Mesenchymal stem cell (in vitro differentiated cells and primary cell): ENCODE data around the gene CELSR3.

Experiments used
- DNase-seq: peaks from one replicate; pipeline ENCODE4 v3.0.0-alpha.2; 2013
- H2AFZ ChIP-seq: one replicate; pipeline ENCODE4 v1.6.1; 2013; ENCODE audit warnings: low read depth, mild to moderate bottlenecking, control low read depth, inconsistent platforms, low read length, moderate library complexity
- H2AK5ac ChIP-seq: 2 replicates; pipeline ENCODE4 v1.6.1; 2013; ENCODE audit warnings: low read length, moderate library complexity, mild to moderate bottlenecking, inconsistent platforms; ENCODE audit not compliant: severe bottlenecking
- H2BK120ac ChIP-seq: one replicate; pipeline ENCODE4 v1.6.1; 2013; ENCODE audit warnings: low read depth, mild to moderate bottlenecking, inconsistent platforms, low read length, moderate library complexity
- H2BK12ac ChIP-seq, 2 experiments: one replicate each; pipeline ENCODE4 v1.6.1; 2013; ENCODE audit warnings: inconsistent platforms in 2 of 2, low read length in 2 of 2, mild to moderate bottlenecking in 2 of 2, moderate library complexity in 2 of 2, control low read depth in 1 of 2
- H2BK15ac ChIP-seq: one replicate; pipeline ENCODE4 v1.6.1; 2013; ENCODE audit warnings: mild to moderate bottlenecking, low read depth, inconsistent platforms; ENCODE audit not compliant: poor library complexity, severe bottlenecking
- H2BK5ac ChIP-seq: 2 replicates; pipeline ENCODE4 v1.6.1; 2013; ENCODE audit warnings: low read depth, mild to moderate bottlenecking, low read length, control low read depth, inconsistent platforms; ENCODE audit not compliant: poor library complexity, severe bottlenecking
- H3K14ac ChIP-seq, 2 experiments: one replicate each; pipeline ENCODE4 v1.6.1; 2013; ENCODE audit warnings: inconsistent platforms in 2 of 2, low read length in 2 of 2, control low read depth in 1 of 2, mild to moderate bottlenecking in 1 of 2, moderate library complexity in 1 of 2
- H3K18ac ChIP-seq, 2 experiments: one replicate each; pipeline ENCODE4 v1.6.1; 2013; ENCODE audit warnings: inconsistent platforms in 2 of 2, low read length in 2 of 2, control low read depth in 1 of 2, low read depth in 1 of 2, mild to moderate bottlenecking in 1 of 2
- H3K23ac ChIP-seq, 2 experiments: one replicate each; pipeline ENCODE4 v1.6.1; 2013; ENCODE audit warnings: inconsistent platforms in 2 of 2, low read length in 2 of 2, mild to moderate bottlenecking in 2 of 2, moderate library complexity in 2 of 2, control low read depth in 1 of 2
- H3K27ac ChIP-seq: 2 replicates; pipeline ENCODE4 v1.5.1; 2013; ENCODE audit warnings: mild to moderate bottlenecking, moderate library complexity, low read length, control low read depth, inconsistent platforms; ENCODE audit not compliant: poor library complexity, severe bottlenecking
- H3K27me3 ChIP-seq, 2 experiments: 2 replicates each; pipeline versions ENCODE4 v1.6.1 to v1.7.0; 2013; ENCODE audit warnings: low read length in 2 of 2, mild to moderate bottlenecking in 2 of 2, moderate library complexity in 2 of 2, control low read depth in 1 of 2, inconsistent platforms in 1 of 2; ENCODE audit not compliant: control insufficient read depth in 1 of 2, insufficient read depth in 1 of 2
- H3K36me3 ChIP-seq, 2 experiments: 2 replicates each; pipeline versions ENCODE4 v1.6.1 to v1.7.0; 2013; ENCODE audit warnings: low read length in 2 of 2, control low read depth in 1 of 2, inconsistent platforms in 1 of 2, low read depth in 1 of 2, mild to moderate bottlenecking in 1 of 2; ENCODE audit not compliant: insufficient read depth in 2 of 2, control insufficient read depth in 1 of 2
- H3K4ac ChIP-seq, 2 experiments: one replicate each; pipeline ENCODE4 v1.6.1; 2013; ENCODE audit warnings: inconsistent platforms in 2 of 2, low read length in 2 of 2, mild to moderate bottlenecking in 2 of 2, moderate library complexity in 2 of 2, control low read depth in 1 of 2, low read depth in 1 of 2
- H3K4me1 ChIP-seq: 2 replicates; pipeline ENCODE4 v1.6.1; 2013; ENCODE audit warnings: low read depth, low read length, control low read depth; ENCODE audit not compliant: control insufficient read depth, insufficient read depth
- H3K4me2 ChIP-seq: 2 replicates; pipeline ENCODE4 v1.6.1; 2013; ENCODE audit warnings: low read length, mild to moderate bottlenecking, inconsistent platforms; ENCODE audit not compliant: poor library complexity, severe bottlenecking
- H3K4me3 ChIP-seq, 2 experiments: 2 replicates each; pipeline versions ENCODE4 v1.5.1 to v1.7.0; 2013; ENCODE audit warnings: low read length in 2 of 2, mild to moderate bottlenecking in 2 of 2, control low read depth in 1 of 2, low read depth in 1 of 2; ENCODE audit not compliant: insufficient read depth in 1 of 2
- H3K79me1 ChIP-seq: replicated peaks from 2 replicates; pipeline ENCODE4 v1.6.1; 2013; ENCODE audit warnings: mild to moderate bottlenecking, control low read depth, low read length, inconsistent platforms; ENCODE audit not compliant: poor library complexity, severe bottlenecking
- H3K9ac ChIP-seq: 2 replicates; pipeline ENCODE4 v1.7.0; 2013; ENCODE audit warnings: mild to moderate bottlenecking, low read length, moderate library complexity
- H3K9me3 ChIP-seq: 2 replicates; pipeline ENCODE4 v1.7.0; 2013; ENCODE audit warnings: mild to moderate bottlenecking, low read length; ENCODE audit not compliant: control insufficient read depth
- H4K8ac ChIP-seq: one replicate; pipeline ENCODE4 v1.6.1; 2013; ENCODE audit warnings: inconsistent platforms, mild to moderate bottlenecking, low read length, moderate library complexity
- H4K91ac ChIP-seq: one replicate; pipeline ENCODE4 v1.6.1; 2013; ENCODE audit warnings: mild to moderate bottlenecking, low read length, inconsistent platforms
- WGBS: methylation state at CpG from one replicate; pipeline ENCODE4 v1.1.7; 2013; ENCODE audit warnings: mixed read lengths; 5-methylcytosine and 5-hydroxymethylcytosine counted together

CELSR3 gene

GRCh38 chr3:48684480-48685143 lies 21.9 kb upstream of the CELSR3 start:
- H3K14ac ChIP-seq, result no peak overlapping the region
- peak overlapping the region; percentile 21 for H2AK5ac ChIP-seq
- H3K4me3 ChIP-seq, result peak overlapping the region in 1 of 2 experiments; percentile 96
- DNase-seq, result peak; percentile 51
- H3K79me1 ChIP-seq, result peaks cover 44% of the 10 kb centered on the region
- H2BK5ac ChIP-seq, result no peak overlapping the region
- H3K4me2 ChIP-seq, result peak overlapping the region; percentile 14
- no peak overlapping the region for H2BK12ac ChIP-seq
- H2BK15ac ChIP-seq, result peak overlapping the region; percentile 89
- peaks cover 42% of the 10 kb centered on the region for H3K4me1 ChIP-seq
- peak overlapping the region; percentile 73 for H3K9ac ChIP-seq
- H3K4ac ChIP-seq, result peak overlapping the region in 1 of 2 experiments; percentile 76
- H3K27ac ChIP-seq, result no peak overlapping the region
- H2BK120ac ChIP-seq, result peak overlapping the region; percentile 23
- no peak overlapping the region for H3K23ac ChIP-seq
- H3K36me3 ChIP-seq, result peaks cover 55 to 64% of the 10 kb centered on the region in 2 experiments
- H4K91ac ChIP-seq, result peak overlapping the region; percentile 19
- H4K8ac ChIP-seq, result peak overlapping the region; percentile 45
- H3K18ac ChIP-seq, result no peak overlapping the region
- no peaks in the 10 kb centered on the region for H3K9me3 ChIP-seq
- 56% methylated on average over 5 of the region's 7 CpGs for WGBS
- no peak overlapping the region for H2AFZ ChIP-seq
- H3K27me3 ChIP-seq, result no peaks in the 10 kb centered on the region

- Histone ChIP-seq H3K27me3 (no peaks in the 10 kb centered on the region), H3K9me3 (no peaks in the 10 kb centered on the region)
Measured at GRCh38 chr3:48684054-48684349, 21.3 kb upstream of the CELSR3 start.

GRCh38 chr3:48682786-48683185 lies 20.1 kb upstream of the CELSR3 start:
- Histone ChIP-seq H3K4me3 (no peak overlapping the region), H2BK120ac (no peak overlapping the region), H3K4ac (no peak overlapping the region), H4K91ac (no peak overlapping the region), H3K4me1 (peaks cover 49% of the 10 kb centered on the region), H4K8ac (no peak overlapping the region), H2AK5ac (peak overlapping the region; percentile 34), H2BK5ac (no peak overlapping the region), H2AFZ (no peak overlapping the region), H3K27ac (peak overlapping the region; percentile 31), H3K27me3 (no peaks in the 10 kb centered on the region), H3K9ac (no peak overlapping the region), H3K4me2 (no peak overlapping the region), H3K36me3 (peaks cover 55 to 63% of the 10 kb centered on the region in 2 experiments), H3K79me1 (peaks cover 36% of the 10 kb centered on the region), H2BK15ac (no peak overlapping the region), H2BK12ac (no peak overlapping the region), H3K18ac (no peak overlapping the region), H3K23ac (no peak overlapping the region), H3K14ac (no peak overlapping the region), H3K9me3 (no peaks in the 10 kb centered on the region)
- DNase-seq, result no peak
- over 99% methylated on average over 9 of the region's 9 CpGs for WGBS

More at GRCh38 chr3:48684054-48684349, 21.3 kb upstream of the CELSR3 start:
- H2BK15ac ChIP-seq, result no peak overlapping the region
- peaks cover 42% of the 10 kb centered on the region for H3K4me1 ChIP-seq
- no peak overlapping the region for H2AFZ ChIP-seq
- H4K91ac ChIP-seq, result peak overlapping the region; percentile 19
- no peak overlapping the region for H3K23ac ChIP-seq
- H3K4me2 ChIP-seq, result no peak overlapping the region
- peak overlapping the region in 1 of 2 experiments; percentile 96 for H3K4me3 ChIP-seq
- H3K9ac ChIP-seq, result peak overlapping the region; percentile 73
- H2AK5ac ChIP-seq, result peak overlapping the region; percentile 62
- H3K36me3 ChIP-seq, result peaks cover 55 to 64% of the 10 kb centered on the region in 2 experiments
- no peak overlapping the region for H3K27ac ChIP-seq
- H3K79me1 ChIP-seq, result peaks cover 41% of the 10 kb centered on the region
- 91% methylated on average over 8 of the region's 8 CpGs for WGBS
- peak overlapping the region; percentile 24 for H4K8ac ChIP-seq
- peak overlapping the region in 1 of 2 experiments; percentile 28 for H3K14ac ChIP-seq
- H2BK120ac ChIP-seq, result peak overlapping the region; percentile 23
- DNase-seq, result no peak
- H2BK5ac ChIP-seq, result no peak overlapping the region
- peak overlapping the region in 1 of 2 experiments; percentile 17 for H2BK12ac ChIP-seq
- H3K4ac ChIP-seq, result peak overlapping the region; percentile 6 to 21
- no peak overlapping the region for H3K18ac ChIP-seq

GRCh38 chr3:48681974-48682610 lies 19.4 kb upstream of the CELSR3 start:
- no peak overlapping the region for H4K91ac ChIP-seq
- H3K4me3 ChIP-seq, result no peak overlapping the region
- H3K9me3 ChIP-seq, result no peaks in the 10 kb centered on the region
- peaks cover 43% of the 10 kb centered on the region for H3K4me1 ChIP-seq
- no peak overlapping the region for H3K27ac ChIP-seq
- DNase-seq, result no peak
- H3K9ac ChIP-seq, result no peak overlapping the region
- no peak overlapping the region for H2AFZ ChIP-seq
- no peak overlapping the region for H3K14ac ChIP-seq
- no peak overlapping the region for H3K18ac ChIP-seq
- H2BK12ac ChIP-seq, result no peak overlapping the region
- H3K79me1 ChIP-seq, result peaks cover 30% of the 10 kb centered on the region
- H3K4ac ChIP-seq, result no peak overlapping the region
- no peak overlapping the region for H4K8ac ChIP-seq
- WGBS, result 96% methylated on average over 14 of the region's 17 CpGs
- no peak overlapping the region for H2BK5ac ChIP-seq
- H3K36me3 ChIP-seq, result peaks cover 54 to 61% of the 10 kb centered on the region in 2 experiments
- H3K4me2 ChIP-seq, result no peak overlapping the region
- H2AK5ac ChIP-seq, result no peak overlapping the region
- H3K23ac ChIP-seq, result no peak overlapping the region
- no peak overlapping the region for H2BK15ac ChIP-seq
- no peaks in the 10 kb centered on the region for H3K27me3 ChIP-seq
- no peak overlapping the region for H2BK120ac ChIP-seq
